HG02885 (cell line): ENCODE data around the gene MYOCD.

ENCODE experiments used
- ATAC-seq: cut with Tn5 transposase; IDR thresholded peaks from one replicate; pipeline ENCODE4 v1.9.1; 2021; ENCODE audit warnings: mild to moderate bottlenecking; ENCODE audit not compliant: unreplicated experiment, poor library complexity

Gene MYOCD

DNA sequence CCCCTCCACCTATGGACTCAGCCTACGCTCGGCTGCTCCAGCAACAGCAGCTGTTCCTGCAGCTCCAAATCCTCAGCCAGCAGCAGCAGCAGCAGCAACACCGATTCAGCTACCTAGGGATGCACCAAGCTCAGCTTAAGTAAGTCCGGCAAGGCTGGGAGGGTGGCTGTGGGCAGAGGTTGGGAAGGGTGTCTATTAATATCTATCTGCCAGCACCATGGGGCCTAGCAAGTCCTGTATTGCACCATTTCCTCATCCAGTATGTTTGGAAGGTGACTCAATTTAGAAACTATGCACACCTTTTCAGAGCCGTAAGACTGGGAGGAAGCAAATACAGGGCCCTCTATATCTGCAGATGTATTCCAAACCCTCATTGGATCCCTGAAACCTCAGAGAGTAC, 78.6 kb downstream of the MYOCD start:
- ATAC-seq = no peak

DNA sequence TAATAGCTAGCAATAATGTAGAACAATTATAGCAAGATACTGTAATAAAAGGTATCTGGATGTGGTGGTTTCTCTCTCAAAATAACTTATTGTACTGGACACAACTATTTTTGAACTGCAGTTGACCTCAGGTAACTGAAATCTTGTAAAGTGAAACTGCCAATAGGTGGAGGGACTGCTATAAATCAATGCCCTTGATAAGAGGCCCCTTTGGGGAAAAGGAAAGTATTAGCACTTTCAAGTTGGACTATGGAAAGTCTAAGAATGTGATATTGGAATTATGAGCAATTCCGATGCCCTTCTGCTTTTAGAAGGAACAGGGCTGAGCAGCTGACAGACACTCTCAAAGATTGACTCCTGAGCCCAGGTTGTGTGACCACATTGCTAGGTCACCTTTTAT, 79.1 kb downstream of the MYOCD start:
- no peak for ATAC-seq

DNA sequence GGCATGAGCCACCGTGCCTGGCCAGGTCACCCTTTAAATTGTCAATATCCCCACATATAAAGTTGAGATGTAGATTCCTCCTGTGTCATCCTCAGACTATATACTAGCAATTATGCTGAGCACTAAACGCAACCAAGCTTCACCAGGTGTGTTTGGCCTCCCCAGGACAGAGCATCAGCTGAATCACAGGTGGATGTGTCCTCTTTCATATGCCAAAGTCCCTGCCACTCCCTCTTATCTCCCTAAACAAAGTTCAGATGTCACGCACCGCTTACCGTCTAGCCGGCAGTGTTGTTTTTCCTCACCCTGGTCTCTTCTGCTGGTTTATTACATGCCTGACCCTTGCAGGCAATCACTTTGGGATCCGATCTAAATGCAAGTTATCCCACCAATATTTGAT, 79.8 kb downstream of the MYOCD start:
- no peak for ATAC-seq

DNA sequence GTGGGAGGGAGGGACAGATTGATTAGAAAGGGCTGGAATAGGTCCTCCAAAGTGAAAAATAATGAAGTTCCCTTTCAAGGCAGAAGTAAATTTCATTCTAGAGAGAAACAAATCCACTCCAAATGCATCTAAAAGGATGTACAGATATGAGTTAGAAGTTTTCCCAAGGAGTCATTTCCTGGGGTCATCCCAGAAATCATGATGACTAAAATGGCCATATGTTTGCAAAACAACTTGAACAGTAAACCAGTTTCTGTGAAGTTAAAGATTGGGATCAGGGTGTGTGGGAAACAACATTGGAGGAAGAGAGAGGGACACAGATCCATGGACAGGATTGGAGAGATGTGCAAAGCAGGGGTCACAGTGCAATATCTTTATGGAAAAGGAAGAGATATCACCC, 91.1 kb downstream of the MYOCD start:
- no peak for ATAC-seq

DNA sequence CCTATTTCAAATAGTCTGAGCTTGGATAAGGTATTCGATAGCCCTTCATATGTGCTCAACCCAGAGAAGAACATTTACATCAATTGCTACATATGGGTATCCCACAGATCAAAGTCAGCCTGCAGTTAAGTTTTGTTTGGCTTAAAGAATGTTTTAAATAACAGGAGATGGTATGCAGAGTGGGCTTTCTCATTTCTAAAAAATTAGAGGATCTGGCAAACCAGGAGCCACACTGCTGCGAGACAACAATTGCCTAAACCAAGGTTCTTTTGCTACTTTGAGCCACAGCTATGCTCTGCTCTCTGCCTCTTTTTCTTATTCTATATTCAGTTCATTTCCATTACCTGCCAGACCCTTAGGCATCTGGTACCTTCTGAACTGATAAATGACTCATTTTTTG, 93.4 kb downstream of the MYOCD start:
- ATAC-seq = no peak

DNA sequence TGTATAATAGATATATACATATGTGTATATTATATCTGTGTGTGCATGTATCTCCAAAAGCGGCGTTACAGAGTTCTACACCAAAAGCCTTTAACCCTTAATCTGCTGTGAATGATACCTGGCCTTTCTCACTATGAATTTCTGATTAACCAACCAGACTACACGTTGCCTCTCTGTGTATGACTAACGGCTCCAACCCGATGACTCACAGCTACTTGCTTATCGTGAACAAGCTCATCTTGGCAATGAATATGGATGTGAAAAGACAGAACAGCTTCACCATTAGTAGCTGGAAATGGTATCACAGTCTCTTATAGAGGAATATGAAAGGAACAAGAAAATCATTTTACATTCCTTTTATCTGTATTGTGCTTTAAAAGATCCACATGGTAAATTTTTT, 99.9 kb downstream of the MYOCD start:
- ATAC-seq = no peak

DNA sequence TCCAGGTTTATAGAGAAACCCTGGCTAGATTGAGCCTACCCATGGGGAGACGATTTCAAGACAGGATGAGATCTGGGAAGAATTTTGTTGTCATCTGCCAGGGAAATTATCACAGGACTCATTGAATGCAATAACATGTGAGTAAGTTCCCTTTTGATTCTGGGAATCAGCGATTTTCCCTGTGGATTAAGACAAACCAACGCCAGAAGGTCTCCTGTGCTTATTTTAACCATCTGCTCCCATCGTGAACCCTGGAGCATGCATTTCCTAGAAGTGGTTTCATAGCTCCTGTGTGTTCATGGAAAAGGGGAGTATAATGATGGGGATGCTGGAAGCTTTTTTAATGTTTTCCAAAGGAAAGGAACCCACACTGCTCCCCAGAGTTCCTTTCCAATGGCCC, 102.6 kb downstream of the MYOCD start:
- ATAC-seq = no peak

DNA sequence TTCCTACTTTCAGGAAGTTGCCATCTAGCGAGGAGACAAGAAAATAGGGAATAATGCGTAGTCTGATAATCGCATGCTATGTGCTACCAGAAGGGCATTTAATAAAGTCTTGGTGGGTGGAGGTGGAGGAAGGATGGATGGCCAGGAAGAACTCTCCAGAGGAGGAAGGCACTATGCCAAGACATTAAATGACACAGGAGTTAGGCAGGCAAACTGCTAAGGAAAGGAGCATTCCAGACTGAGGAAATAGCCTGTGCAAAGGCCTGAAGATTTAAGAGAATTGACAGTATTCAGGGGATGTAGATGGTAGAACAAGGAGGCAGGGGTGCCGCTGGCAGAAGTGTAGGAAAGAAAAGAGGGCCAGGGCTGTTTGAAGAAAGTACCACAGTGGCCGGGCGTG, 104.3 kb downstream of the MYOCD start:
- no peak for ATAC-seq

DNA sequence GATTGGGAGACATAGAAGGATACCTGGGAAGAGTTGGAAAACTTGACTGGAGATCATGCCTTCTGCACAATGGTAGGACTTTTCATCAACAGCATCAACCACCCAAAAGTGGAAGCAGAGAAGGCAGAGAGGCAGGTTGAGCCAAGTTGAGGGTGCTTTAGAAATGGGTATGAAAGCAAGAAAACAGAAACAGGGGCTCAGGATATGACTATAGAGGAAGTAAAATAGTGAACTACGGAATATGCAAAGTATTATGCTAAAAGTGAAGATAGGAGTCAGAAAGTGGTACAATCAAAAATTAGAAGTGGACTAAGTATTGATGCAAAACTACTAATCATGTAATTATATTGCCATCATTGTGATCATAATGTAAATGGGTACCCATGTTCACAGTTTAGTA, 107.5 kb downstream of the MYOCD start:
- ATAC-seq = no peak

DNA sequence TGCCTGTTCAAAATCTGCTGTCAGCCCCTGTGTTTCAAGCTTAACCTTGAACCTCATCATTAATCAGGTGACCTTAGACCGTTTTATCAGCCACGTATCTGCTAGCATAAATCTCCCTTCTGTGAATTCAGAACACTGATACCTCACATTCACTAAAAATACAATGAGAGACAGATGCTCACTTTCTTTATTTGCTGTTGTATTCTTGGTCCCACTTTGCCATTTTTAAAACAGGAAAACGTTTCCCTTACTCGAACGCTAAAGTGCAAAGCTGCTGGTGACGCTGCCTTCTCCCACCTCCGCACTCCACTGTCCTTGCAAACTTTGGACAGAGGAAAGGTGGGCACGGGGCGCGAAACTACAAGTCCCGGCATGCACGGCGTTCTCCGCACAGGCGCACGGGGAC, 123.4 kb downstream of the MYOCD start:
- ATAC-seq = peak; percentile 95

DNA sequence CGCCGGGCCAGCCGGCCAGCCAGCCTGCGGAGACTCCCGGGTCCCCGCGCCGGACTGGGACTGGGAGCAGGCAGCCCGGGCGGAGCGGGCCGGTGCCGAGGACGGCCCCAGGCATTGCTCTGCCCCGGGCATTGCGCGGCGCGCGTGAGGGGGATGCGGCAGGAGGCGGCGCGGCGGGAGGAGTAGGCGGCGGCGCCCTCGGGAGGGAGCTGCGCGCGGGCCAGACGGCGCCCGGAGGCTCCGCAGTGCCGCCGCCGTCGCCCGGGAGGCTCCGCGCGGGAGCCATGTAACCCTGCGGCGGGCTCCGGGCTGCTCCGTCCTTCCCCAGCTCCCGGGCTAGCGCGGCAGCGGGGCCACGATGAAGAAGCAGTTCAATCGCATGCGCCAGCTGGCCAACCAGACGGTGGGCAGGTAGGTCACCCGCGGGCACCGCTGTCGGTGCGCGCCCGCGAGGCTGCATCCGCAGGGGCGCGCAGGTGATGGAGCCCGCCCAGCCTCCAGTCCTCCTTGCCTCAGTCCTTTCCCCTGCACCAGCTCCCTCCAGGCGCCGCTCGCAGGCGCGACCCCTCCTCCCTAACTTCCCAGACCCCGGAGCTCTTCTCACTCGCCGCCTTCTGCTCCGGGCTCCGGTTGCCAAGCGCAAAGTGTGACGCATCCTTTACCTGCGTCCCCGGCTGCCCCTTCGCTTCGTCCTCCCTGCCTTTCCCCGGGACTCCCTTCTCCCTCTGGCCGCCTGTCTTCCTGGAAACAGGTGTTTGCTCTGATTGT, 124.0 kb downstream of the MYOCD start, which contains the start of gene ARHGAP44:
TSS of gene ARHGAP44 (plus strand) at position 18 of the 768 bp plus-strand sequence. CDS start at position 359, 341 bp downstream.
- peak; percentile 83 for ATAC-seq

DNA sequence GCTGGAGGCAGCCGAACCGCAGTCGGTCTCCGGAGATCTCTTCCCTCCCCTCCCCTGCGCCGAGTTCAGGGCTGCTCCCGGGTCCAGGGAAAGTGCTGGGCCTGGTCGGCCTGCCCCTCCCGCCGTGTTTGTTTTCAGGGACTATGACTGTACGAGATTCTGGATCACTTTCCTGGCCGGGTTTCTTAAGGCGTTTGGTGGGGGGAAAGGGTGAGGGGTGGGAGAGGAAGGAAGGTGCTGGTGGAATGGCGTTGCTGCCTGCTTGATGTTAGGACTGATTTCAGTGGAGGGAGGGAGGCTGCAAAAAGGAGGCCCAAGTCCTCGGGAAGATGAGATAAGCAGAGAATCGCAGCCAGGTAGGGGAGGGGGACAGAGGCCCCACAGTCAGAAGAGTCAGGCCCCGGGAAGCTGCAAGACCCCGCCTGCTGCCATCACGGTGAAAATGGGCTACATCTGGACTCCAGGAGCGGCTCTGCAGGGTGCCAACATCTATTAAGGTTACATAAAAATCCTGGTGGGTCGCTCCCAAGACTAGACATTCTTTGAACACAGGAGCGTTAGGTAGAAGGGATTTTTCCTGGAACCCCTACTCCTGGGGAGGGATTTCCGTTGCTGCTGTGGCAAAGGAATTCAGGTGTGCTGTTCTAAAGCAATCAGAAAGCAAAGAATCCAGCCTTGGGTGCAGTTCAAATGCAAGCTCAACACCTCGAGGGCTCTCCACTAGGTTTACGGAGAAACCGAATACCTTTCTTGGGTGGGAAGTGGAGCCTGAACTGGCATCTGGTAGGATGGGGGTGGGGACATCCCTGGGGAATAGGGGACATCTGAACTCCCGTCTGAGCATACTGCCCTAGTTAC, 124.8 kb downstream of the MYOCD start:
- ATAC-seq = no peak

DNA sequence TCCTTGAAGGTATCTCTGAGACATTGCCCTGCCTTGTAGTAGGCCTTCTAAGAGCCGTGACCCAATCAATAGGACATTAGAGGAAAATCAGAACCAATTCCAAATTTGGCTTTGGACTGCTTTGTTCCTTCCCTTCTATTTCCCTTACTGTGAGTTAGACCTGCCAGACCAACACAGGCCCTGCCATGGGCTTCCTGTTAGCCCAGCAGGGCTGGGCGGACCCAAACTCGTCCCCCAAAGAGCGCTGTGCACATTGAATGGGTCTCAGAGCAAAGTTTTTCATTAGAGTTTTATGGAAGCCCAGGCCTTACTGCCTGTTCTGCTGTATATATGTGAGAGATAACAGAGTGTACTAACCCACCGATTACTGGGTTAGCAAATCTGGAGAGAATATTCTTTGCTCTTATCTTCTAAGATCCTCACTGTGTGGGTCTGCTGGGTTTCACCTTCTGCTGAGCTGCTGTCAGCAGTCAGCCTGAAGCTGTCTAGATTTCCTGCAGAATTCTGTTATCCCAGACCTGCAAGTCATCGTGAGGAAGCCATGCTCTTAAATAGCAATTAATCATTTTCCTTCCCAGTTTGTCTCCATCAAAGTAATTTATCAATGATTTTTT, 129.3 kb downstream of the MYOCD start:
- ATAC-seq = no peak

DNA sequence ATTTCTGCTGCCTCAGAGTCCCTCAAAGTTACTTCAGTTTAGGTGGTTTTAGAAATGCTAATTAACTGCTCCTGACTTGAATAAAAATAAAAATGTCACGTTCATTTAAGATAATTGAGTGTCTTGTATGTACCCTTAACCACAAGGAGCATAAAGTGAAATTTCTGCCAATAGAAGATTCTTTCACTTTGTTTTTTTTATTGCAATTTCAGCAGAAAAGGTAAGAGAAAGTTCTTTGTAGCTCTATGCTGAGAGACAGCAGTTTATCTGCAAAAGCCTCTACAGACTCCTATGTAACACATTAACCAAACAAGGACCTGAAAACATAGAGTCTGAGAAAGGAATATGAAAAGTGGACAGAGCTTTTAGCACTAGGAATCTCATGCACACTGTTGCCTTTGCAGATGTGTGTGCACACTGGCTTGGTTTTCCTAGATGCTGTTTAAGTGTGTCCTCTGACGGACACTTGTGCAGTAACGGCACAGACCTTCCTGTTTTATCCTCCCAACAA, 135.2 kb downstream of the MYOCD start:
- no peak for ATAC-seq

DNA sequence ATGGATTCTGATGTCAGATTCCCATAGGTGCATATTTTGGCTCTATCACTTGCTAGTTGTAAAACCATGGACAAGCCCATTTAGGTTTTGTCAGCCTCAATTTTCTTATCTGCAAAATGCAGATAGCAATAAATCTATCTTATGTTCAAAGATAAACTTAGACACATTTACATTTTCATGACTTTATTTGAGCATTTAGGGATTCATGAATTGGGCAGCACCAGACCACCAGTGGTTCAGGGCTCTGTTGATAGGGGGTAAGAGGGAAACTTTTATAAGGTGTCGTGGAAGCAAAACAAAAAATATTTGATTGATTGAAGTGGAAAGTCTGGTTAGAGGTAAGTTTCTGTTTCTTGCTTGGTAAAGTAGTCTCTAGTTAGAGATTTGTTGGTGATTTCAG, 140.9 kb downstream of the MYOCD start:
- ATAC-seq = no peak

DNA sequence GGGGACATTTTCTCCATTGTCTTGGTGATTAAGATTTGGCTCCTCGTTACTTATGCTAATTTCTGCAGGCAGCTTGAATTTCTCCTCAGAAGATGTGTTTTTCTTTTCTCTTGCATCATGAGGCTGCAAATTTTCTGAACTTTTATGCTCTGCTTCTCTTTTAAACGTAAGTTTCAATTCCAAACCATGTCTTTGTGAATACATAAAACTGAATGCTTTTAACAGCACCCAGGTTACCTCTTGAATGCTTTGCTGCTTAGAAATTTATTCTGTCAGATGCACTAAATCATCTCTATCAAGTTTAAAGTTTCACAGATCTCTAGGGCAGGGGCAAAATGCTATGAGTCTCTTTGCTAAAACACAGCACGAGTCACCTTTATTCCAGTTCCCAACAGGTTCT, 143.0 kb downstream of the MYOCD start:
- no peak for ATAC-seq

DNA sequence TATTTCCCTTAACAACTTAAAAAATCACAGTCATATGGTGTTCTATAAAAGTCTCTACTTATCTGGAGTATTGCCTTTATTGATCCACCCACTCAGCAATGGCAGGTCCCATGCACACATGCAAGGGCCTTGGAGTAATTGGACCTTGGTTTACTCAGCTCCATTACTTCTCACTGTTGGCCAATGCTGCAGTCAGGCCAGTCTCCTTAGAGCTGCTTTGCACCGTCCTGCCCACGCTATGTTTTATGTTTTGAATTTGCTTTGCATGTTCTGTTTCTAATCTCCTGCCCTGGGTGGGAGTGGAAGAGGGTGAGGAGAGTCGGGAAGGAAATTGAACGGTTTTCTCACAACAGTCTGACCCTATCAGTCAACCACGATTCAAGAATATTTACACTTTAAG, 147.2 kb downstream of the MYOCD start:
- ATAC-seq = no peak

DNA sequence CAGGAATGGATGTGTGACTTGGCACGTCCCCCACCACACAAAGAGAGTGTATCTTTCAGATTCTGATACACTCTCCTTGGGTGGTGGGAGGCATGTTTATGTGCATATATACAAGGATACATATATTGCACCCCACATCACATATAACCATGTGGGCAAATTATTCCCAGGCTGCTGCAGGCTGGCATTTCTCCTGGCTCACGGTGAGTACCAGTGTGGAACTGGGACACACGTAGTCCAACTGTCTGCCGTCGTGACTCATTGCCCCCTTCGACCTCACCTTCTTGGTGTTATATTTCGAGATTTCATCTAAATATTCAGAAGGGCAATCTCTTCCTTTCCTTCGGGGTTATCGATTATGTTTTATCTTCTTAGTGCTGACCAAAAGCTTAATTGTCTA, 148.0 kb downstream of the MYOCD start:
- no peak for ATAC-seq

DNA sequence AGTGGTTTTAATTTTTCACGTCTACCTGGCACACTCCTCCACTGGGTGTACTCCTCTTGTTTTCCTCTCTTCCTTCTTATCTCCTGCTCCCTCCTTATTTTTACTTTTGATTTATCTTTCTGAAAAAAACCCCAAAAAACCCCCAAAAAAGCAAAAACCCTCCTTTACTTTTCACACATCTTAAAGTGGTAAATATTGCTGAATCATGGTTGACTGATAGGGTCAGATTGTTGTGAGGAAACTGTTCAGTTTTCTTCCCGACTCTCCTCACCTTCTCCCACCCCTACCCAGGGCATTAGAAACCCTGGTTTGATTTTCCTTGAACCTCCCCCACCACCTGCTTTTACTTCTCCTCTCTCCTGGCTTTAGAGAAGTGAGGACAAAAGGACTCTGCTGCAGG, 149.0 kb downstream of the MYOCD start:
- no peak for ATAC-seq

DNA sequence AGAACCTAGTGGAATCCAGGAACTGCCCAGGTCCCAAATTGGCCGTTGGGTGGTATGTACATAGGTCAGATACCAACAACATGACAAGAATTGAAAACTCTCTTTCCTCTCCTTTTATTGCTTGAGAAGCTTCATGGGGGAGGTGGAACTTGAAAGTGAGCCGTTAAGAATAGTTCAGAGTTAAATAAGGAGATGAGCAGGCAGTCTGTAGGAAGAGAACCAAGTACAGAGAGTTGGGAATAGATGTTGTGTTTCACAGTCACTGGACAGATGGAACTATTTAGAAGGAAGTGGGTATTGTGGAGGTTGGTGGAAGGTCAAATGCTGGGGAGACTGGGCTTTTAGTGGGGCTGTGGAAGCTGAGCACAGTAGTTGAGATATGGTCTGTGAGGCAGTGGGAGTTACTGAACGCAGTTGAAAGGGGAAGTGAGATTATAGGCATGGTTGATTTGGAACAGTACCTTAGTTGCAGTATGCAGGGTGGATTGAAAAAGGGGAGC, 150.0 kb downstream of the MYOCD start:
- peak; percentile 99 for ATAC-seq
